Germinal center (tissue), 1 donor: ENCODE measurements around the gene RPS18.
A peak's percentile ranks its signal among the peaks of the same experiment; 100 is the strongest.

Experiments used
- DNase-seq: peaks from one replicate; pipeline ENCODE4 v3.0.0; 2012; ENCODE audit warnings: mixed read lengths, low spot score

The RPS18 gene

DNA sequence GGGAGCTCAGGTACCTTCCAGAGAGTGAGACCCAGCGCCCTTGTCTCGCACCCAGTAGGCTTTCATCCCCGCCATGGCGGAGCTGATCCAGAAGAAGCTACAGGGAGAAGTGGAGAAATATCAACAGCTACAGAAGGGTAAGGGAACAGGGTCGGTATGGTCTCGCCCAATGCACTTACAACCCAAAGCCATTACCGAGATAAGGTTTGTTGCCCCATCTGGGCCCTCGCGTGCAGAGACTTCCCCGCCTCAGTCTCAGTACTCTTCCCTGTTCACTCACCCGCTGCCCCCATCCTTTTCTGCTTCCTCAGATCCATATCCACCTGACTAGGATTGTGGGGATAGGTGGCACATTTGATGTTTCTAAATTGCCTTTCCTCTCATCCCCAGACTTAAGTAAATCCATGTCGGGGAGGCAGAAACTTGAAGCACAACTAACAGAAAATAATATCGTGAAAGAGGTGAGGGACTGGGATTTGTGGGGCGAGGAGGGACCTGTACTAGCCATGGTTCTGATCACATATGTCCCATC, 18.0 kb downstream of the RPS18 start:
- no peak for DNase-seq

DNA sequence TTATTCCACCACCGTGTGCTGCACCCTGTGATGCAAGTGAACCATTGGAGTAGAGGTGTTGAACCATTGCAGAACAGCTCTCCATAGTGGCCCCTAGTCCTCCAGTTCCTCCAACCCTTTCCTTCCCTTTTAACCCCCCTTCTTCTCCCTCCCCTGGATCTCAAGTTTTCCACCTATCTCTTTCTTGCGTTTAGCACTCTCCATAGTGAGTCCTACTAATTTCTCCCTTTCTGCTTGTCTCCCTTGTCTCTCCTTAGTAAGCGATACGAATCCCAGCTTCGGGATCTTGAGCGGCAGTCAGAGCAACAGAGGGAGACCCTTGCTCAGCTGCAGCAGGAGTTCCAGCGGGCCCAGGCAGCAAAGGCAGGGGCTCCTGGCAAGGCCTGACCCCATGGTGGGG, 18.6 kb downstream of the RPS18 start:
- DNase-seq: no peak

GRCh38 chr6:33292996-33293682, 21.3 kb downstream of the RPS18 start:
- no peak for DNase-seq

DNA sequence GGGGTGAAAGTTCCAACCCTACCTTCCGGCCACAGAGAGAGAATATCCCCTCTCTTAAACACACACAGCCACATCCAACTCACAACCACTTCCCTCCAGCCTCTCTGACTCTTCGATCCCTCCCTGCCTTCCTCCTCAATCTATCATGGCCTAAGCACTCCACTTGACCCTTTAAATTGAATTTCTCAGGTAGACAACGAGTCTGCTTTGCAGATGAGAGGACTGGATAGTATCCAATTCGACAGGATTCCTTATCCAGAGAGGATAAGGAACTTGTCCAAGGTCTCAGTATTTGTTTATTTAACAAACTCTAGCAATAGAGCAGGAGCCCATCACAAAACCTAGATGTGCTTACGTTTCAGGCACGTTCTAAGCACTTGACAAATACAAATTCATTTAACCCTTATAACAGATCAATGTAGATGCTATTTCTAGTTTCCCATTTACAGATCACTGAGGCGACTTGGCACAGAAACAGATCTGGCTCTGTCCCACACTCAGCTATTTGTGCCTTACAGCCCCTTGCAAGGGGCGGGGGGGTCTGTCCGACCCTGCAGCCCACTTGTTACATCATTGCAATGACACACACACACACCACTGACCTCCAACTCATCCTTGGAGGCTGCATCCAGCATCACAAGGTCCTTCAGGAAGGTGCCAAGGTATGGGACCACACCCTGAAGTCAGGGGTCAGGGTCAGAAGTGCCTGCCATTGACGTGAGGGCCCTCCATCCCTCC, 22.4 kb downstream of the RPS18 start:
- no peak for DNase-seq

DNA sequence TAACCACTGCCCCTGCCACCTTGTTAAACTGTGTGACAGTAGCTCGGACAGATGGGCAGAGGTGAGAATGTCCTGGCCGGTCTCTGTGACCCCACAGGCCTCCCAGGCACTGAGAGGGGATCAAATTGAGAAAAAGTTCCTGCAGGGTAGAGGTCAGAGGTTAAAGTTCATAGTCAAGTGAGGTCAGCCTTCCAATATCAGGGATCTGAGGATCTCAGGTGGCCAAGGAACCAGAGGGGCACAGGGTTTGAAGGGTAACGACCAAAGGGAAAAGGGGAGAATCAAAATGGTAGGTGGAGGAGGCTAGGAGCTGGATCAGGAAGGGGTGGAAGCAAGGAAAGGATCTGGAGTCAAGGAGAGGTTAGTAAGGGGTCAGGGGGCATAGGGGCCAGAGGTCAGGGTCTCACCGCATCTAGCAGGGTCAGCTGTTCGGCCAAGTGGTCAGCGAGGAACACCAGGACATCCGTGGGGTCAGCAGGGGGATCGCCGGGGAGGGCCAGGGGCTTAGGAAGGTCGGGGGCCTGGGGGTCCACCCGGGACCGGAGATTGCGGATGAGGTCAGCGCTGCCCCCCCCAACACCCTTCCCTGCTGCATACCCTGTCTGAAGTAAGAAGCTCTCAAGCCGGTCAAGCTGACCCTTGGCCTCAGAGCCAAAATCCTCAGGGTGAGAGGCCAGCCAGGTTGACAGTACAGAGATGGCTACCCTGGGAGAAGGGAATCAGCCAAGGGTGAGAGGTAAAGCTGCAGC, 23.9 kb downstream of the RPS18 start:
- no peak for DNase-seq

GRCh38 chr6:33296797-33297405, 25.0 kb downstream of the RPS18 start:
- no peak for DNase-seq

- peak; percentile 46 for DNase-seq
Measured at GRCh38 chr6:33297406-33297955, 25.6 kb downstream of the RPS18 start.

DNA sequence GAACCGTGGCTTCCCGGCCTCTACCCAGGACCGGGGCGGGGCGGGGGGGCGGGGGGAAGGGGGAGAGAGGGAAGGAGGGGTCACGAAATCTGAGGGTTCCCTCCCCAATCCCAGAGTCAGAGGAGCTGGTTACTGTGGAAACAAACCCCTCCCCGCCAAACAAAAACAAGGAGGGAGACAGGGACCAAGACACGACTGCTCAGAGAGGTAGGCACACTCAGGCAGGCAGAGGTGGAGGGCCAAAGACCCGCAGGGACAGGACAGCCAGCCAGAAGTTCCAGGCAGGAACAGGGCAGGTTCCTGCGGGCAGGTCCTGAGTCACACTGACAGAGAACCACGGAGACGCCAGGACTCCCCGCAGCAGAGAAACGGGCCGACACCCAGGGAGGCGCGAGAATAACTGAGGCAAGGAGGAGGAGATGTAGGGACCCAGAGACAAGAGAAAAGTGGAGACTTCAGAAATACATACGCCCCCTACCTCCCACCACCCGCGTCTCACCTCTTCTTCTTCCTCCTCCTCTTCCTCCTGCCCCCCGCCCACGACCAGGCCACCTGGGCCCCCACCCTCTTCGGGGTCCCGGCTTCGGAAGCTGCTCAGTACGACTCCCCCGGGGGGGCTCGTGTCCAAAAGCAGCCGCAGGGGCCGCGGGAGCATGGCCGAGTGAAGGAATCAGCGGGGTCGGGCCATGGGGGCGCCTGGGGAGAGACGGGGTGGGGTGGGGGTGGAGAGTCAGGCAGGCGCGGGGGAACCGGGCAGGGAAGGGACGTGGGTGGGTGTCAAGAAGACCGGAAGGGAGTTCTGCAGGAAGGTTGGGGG, 26.3 kb downstream of the RPS18 start:
- peak; percentile 65 for DNase-seq

DNA sequence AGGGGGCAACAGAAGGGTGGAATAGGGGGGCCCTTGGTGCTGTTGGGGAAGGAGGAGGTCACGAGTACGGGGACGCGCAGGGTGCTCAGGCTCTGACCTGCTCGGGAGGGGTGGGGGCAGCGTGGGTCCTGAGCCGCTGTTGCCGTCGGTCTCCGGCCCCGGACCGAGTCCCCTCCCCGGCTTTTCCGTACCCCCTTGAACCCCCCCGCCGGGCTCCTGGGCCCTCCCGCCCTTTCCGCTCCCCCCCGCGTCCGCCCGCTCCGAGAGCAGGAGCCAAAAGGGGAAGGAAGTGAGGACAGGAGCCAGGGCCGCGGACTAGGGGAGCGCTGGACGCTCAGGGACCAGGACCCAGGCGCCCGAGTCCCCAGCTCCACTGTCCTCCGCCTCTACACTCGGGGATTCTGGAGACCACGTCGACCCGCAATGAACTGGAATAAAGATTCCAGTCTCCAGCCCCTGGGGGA, 26.9 kb downstream of the RPS18 start, which contains the start of gene RGL2:
RGL2 (minus strand) TSS at position 170 of the 464 bp plus-strand sequence. CDS start 332 bp downstream, outside the sequence.
- DNase-seq: peak; percentile 62

DNA sequence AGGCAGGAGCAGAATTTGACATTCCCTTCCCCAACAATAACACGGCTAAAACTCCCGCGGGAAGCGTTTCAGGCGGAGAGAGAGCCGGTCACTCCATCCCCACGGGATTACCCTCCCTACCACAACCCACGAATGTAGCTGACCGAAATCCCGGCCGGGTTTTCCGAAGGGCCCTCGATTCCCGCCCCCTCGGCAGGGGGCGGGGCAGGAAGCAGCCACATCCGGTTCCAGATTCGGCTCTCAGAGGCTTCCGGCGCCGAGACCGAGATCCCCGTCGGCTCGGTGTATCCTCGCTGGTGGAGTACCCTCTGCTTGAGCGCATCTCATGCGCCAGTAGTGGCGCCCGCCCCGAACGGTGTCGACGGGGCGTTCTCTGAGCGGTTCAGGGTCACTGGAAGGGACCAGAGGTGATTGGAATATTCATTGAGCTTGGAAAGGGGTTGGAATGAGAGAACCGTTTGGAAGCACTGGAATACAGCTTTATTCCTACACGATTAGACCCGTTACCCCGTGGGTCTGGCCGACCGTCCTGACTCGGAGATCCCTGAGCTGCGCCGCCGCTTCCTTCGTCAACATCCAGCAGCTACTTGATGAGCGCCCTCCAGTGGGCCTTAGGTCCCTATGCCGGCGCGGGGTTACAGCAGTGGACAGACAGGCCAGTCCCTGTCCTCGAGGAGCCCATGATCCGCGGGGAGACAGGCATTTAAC, 27.5 kb downstream of the RPS18 start:
- DNase-seq: peak; percentile 89

- no peak for DNase-seq
Measured at GRCh38 chr6:33301877-33302276, 30.0 kb downstream of the RPS18 start.

GRCh38 chr6:33304216-33304615, 32.3 kb downstream of the RPS18 start:
- DNase-seq: no peak

DNA sequence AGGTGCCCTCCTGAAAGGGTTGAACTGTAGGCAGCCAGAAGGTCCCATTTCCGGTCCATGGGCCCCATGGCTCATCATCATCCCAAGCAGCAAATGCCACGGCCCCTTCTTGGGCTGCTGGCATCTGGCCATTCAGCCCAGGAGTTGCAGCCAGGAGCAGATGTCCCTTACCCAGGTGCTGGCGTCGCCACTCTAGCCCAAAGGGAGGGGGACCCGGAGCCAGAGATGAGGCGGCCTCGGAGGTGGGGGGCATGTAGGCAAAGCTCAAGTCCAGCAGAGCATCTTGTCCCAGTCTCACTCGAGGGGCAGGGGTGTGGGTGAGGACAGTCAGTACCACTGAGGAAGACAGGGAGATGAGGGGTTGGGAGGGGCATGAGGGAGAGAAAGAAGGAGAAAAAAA, 33.2 kb downstream of the RPS18 start:
- DNase-seq: no peak

DNA sequence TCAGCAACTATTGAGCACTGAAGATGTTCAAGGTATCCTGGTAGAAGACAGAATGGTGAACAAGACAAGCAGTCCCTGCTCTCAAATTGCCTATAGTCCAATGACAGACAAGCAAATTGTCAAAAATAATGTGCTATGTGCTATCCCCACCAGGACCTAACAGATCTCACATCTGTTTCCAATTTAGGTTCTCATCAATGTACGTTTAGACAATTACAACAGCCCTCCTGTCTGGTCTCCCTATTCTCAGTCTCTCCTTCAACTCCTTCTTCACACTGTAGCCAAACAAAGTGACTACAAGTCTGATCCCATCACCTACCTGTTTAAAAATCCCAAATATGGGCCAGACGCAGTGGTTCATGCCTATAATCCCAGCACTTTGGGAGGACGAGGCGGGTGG, 34.5 kb downstream of the RPS18 start:
- DNase-seq: no peak

- peak; percentile 90 for DNase-seq
Measured at GRCh38 chr6:33312361-33313104, 40.7 kb downstream of the RPS18 start.

DNA sequence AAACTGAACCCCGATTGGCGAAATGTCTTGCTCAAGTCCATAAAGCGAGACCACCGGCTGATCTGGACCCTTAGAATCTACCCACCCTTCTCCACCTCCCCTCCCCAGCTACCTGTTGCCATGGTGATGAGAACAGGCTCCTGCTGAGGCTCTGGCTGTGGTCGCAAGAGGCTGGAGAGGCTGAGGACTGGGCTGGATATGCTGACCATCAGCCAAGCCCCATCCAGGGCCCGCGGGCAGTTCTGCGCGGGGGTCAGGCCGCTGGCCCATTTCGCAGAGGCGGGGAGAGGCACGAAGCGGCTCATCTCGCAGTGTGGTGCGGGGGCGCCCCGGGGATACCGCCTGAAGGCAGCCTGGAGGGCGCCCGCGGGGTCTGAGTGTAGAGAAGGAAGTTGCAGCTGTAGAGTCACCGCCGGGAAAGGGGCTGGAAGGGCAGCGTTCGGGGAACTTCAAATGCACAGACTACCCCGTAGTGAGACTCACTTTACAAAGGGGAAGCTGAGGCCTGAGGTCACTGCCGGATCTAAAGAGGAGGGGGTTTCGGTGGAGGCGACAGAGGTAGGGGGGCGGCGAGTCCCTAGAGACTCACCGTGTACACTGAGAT, 41.3 kb downstream of the RPS18 start:
- DNase-seq: peak; percentile 70

- peak; percentile 88 for DNase-seq
Measured at GRCh38 chr6:33313709-33314514, 42.0 kb downstream of the RPS18 start, which contains the start of gene TAPBP. TSS of gene TAPBP (minus strand) at chr6:33314078. CDS start at chr6:33314041, 37 bp downstream.

DNA sequence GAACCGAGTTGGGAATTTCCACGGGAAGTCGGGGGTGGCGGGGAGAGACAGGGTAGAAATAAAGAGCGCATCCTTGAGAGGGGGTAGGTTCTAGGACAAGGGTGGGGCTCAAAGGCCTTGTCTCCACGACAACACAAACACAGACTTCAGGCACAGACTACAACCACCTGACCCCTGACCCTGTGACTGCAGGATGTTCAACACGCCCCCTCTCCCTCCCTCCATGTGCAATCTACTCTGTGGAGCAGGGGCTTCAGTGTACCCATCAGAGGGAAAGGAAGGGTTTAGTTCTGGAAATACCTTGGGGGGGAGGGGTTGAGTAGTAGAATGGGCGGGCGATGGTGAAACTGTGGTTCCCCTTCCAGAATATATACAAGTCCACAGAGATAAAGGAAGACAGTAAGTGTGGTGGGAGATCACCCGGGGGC, 42.7 kb downstream of the RPS18 start:
- peak; percentile 53 for DNase-seq
